Panc1 (cell line): ENCODE results near the gene SPECC1. TPM values are rescaled to one million over a fixed set of nuclear protein-coding genes. Genes with fewer than 3 reads are reported as not detected.

Source experiments
- ATAC-seq: fragments of 200-7000 bp; cut with Tn5 transposase; 2 replicates; pipeline ENCODE4 v1.9.1; 2020; ENCODE audit warnings: mild to moderate bottlenecking, moderate library complexity
- BruUV-seq: library from RNA; stranded (reverse); fragments of 400-500 nt; replicated peaks from 2 replicates; lab custom pipeline; 2021; lab: Mats Ljungman, UMichigan
- CTCF ChIA-PET: fragments of 300-600 bp; sonication (Branson Sonifier 250); formaldehyde crosslinking; loops from one replicate; lab custom pipeline; 2022; ENCODE audit warnings: antibody characterized with exemption; lab: Charles Lee
- POLR2A ChIA-PET: fragments of 300-600 bp; sonication (Branson Sonifier 250); formaldehyde crosslinking; loops from one replicate; lab custom pipeline; 2022; ENCODE audit warnings: antibody characterized with exemption; lab: Charles Lee
- DNase-seq: peaks from one replicate; pipeline ENCODE4 v3.0.0-alpha.2; 2010; ENCODE audit warnings: low read depth, low spot score
- H3K27ac ChIP-seq: 2 replicates; pipeline ENCODE4 v1.5.1; 2011; ENCODE audit warnings: mild to moderate bottlenecking, low read length, inconsistent platforms
- H3K27me3 ChIP-seq: fragments of 200-500 bp; sonication (Bioruptor generic); 2 replicates; pipeline ENCODE4 v1.6.0; 2014; ENCODE audit warnings: low read length, inconsistent platforms; ENCODE audit not compliant: control insufficient read depth, insufficient read depth
- H3K36me3 ChIP-seq: fragments of 200-500 bp; sonication (Bioruptor generic); 2 replicates; pipeline ENCODE4 v1.5.1; 2014; ENCODE audit warnings: inconsistent platforms, mild to moderate bottlenecking, low read length, moderate library complexity; ENCODE audit not compliant: control insufficient read depth, insufficient read depth
- H3K4me1 ChIP-seq: 2 replicates; pipeline ENCODE4 v1.5.1; 2011; ENCODE audit warnings: inconsistent platforms, mild to moderate bottlenecking, low read length, moderate library complexity; ENCODE audit not compliant: control insufficient read depth, insufficient read depth
- H3K4me3 ChIP-seq, 2 experiments: 2 replicates each; pipeline ENCODE4 v1.5.1; 2011 to 2012; ENCODE audit warnings: low read depth in 2 of 2, low read length in 2 of 2, mild to moderate bottlenecking in 2 of 2, inconsistent platforms in 1 of 2, moderate library complexity in 1 of 2
- H3K9me3 ChIP-seq: fragments of 200-500 bp; sonication (Bioruptor generic); 2 replicates; pipeline ENCODE4 v1.5.1; 2014; ENCODE audit warnings: low read depth, mild to moderate bottlenecking, inconsistent platforms, low read length, moderate library complexity; ENCODE audit not compliant: control insufficient read depth, insufficient read depth
- POLR2AphosphoS5 ChIP-seq: IDR thresholded peaks from 2 replicates; pipeline ENCODE4 v1.6.1; 2012; ENCODE audit warnings: mild to moderate bottlenecking, low read depth, low read length, moderate library complexity
- SIN3A ChIP-seq: IDR thresholded peaks from 2 replicates; pipeline ENCODE4 v1.6.1; 2012; ENCODE audit warnings: low read depth, mild to moderate bottlenecking, low read length, moderate library complexity, borderline replicate concordance; ENCODE audit not compliant: insufficient read depth
- TCF7L2 ChIP-seq: IDR thresholded peaks from 2 replicates; pipeline ENCODE4 v1.6.1; 2011; ENCODE audit warnings: mild to moderate bottlenecking, low read depth, low read length, inconsistent platforms
- in situ Hi-C: cut with HindIII; loops from 2 replicates; pipeline ENCODE4 v1.10.0; 2016; ENCODE audit warnings: low sequenced_read_pairs, low pct_unique_long_range_greater_than_20kb
- intact Hi-C: fragments of 100-400 bp; cut with micrococcal nuclease; formaldehyde crosslinking; loops from one replicate; pipeline ENCODE4 v1.10.0; 2022; ENCODE audit not compliant: unreplicated experiment
- total RNA-seq: library from RNA; stranded (reverse); gene quantifications from one replicate; pipeline ENCODE4 v1.2.1, GENCODE V29; 2021; ENCODE audit not compliant: unreplicated experiment
- TF ChIP-seq, protein P1 (sequence below), 2 experiments: IDR thresholded peaks; 2 replicates each; pipeline ENCODE4 v1.6.1; 2011 to 2012; ENCODE audit warnings: low read depth in 2 of 2, control low read depth in 1 of 2, low read length in 1 of 2, mild to moderate bottlenecking in 1 of 2, moderate library complexity in 1 of 2; ENCODE audit not compliant: insufficient read depth in 1 of 2
- TF ChIP-seq, protein P2 (sequence below): fragments of 450-650 bp; IDR thresholded peaks from 2 replicates; pipeline ENCODE4 v1.5.1; 2017; ENCODE audit warnings: mild to moderate bottlenecking

The SPECC1 gene
- total RNA-seq, 1 experiment from 2014 or later, result 80.8 TPM

DNA sequence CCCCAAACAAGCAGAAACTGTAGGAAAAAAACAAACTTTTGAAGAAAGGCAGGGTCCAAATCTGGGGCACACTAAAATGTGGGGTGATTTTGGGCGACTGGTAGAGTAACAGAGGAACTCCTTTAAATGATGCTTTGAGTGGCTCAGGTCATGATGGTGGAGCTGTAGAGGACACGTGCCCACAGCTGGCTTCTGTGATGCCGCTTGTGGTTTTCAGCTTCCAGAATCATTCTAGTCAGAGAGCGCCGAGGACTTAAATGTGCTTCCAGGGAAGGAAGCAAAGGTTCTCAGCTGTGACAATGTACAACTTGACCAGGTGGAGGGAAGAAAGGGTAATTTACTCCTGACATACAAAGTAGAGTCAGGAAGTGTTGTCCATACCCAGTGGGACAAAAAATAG lies 295.8 kb downstream of the SPECC1 start:
- no peak overlapping the region for H3K4me3 ChIP-seq
- no peaks in the 10 kb centered on the region for H3K27me3 ChIP-seq
- in situ Hi-C loops, result no loop called here
- no TSS peak for BruUV-seq
- no peak for TF ChIP-seq SIN3A
- TF ChIP-seq, protein P1, sequence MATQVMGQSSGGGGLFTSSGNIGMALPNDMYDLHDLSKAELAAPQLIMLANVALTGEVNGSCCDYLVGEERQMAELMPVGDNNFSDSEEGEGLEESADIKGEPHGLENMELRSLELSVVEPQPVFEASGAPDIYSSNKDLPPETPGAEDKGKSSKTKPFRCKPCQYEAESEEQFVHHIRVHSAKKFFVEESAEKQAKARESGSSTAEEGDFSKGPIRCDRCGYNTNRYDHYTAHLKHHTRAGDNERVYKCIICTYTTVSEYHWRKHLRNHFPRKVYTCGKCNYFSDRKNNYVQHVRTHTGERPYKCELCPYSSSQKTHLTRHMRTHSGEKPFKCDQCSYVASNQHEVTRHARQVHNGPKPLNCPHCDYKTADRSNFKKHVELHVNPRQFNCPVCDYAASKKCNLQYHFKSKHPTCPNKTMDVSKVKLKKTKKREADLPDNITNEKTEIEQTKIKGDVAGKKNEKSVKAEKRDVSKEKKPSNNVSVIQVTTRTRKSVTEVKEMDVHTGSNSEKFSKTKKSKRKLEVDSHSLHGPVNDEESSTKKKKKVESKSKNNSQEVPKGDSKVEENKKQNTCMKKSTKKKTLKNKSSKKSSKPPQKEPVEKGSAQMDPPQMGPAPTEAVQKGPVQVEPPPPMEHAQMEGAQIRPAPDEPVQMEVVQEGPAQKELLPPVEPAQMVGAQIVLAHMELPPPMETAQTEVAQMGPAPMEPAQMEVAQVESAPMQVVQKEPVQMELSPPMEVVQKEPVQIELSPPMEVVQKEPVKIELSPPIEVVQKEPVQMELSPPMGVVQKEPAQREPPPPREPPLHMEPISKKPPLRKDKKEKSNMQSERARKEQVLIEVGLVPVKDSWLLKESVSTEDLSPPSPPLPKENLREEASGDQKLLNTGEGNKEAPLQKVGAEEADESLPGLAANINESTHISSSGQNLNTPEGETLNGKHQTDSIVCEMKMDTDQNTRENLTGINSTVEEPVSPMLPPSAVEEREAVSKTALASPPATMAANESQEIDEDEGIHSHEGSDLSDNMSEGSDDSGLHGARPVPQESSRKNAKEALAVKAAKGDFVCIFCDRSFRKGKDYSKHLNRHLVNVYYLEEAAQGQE (IDR thresholded peaks at IDR 0.05; ENCODE audit: insufficient read depth in 1 of 2, low read depth in 2 of 2, low read length in 1 of 2), result no peak
- TF ChIP-seq, protein P2, sequence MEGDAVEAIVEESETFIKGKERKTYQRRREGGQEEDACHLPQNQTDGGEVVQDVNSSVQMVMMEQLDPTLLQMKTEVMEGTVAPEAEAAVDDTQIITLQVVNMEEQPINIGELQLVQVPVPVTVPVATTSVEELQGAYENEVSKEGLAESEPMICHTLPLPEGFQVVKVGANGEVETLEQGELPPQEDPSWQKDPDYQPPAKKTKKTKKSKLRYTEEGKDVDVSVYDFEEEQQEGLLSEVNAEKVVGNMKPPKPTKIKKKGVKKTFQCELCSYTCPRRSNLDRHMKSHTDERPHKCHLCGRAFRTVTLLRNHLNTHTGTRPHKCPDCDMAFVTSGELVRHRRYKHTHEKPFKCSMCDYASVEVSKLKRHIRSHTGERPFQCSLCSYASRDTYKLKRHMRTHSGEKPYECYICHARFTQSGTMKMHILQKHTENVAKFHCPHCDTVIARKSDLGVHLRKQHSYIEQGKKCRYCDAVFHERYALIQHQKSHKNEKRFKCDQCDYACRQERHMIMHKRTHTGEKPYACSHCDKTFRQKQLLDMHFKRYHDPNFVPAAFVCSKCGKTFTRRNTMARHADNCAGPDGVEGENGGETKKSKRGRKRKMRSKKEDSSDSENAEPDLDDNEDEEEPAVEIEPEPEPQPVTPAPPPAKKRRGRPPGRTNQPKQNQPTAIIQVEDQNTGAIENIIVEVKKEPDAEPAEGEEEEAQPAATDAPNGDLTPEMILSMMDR, result no peak
- TF ChIP-seq POLR2AphosphoS5, result no peak
- TF ChIP-seq TCF7L2, result no peak
- intact Hi-C loops, result no loop called here
- H3K27ac ChIP-seq, result no peak overlapping the region
- peaks cover 17% of the 10 kb centered on the region for H3K9me3 ChIP-seq
- no peaks in the 10 kb centered on the region for H3K36me3 ChIP-seq
- ChIA-PET POLR2A (no interaction called here), CTCF (no interaction called here)
- no peak for DNase-seq
- ATAC-seq, result no peak
- H3K4me1 ChIP-seq, result no peaks in the 10 kb centered on the region

DNA sequence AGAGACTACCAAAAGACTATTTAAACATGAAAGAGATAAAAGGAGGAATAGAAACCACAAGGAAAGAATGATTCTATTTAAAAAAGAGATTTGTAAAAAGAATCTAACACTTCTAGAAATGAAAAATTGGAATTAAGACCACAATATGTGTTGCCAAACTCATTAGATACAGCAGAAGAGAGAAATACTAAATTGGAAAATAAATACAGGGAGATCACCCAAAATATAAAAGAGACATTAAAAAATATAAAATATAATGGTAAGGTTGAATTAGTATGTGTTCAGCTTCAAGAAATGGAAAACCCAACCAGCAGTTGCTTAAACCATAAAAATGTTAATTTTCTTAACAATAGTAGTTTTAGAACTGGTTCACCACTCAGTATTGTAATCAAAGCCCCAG lies 297.8 kb downstream of the SPECC1 start:
- ATAC-seq, result no peak
- DNase-seq, result no peak
- intact Hi-C loops, result no loop called here
- BruUV-seq, result TSS peak; percentile 39
- peaks cover 17% of the 10 kb centered on the region for H3K9me3 ChIP-seq
- in situ Hi-C loops, result no loop called here
- H3K27ac ChIP-seq, result no peak overlapping the region
- no peaks in the 10 kb centered on the region for H3K36me3 ChIP-seq
- no peaks in the 10 kb centered on the region for H3K4me1 ChIP-seq
- no peak for TF ChIP-seq TCF7L2
- TF ChIP-seq POLR2AphosphoS5, result no peak
- TF ChIP-seq, protein P1 (IDR thresholded peaks at IDR 0.05; ENCODE audit: insufficient read depth in 1 of 2, low read depth in 2 of 2, low read length in 1 of 2), result no peak
- TF ChIP-seq, protein P2, result no peak
- TF ChIP-seq SIN3A, result no peak
- H3K4me3 ChIP-seq, result no peak overlapping the region
- ChIA-PET CTCF (no interaction called here), POLR2A (no interaction called here)
- H3K27me3 ChIP-seq, result no peaks in the 10 kb centered on the region
